C4-2B (cell line): ENCODE data around the gene FHIT.

Source experiments
- ZFX ChIP-seq: fragments of 450-650 bp; IDR thresholded peaks from 2 replicates; pipeline ENCODE4 v1.6.1; 2017
- TF ChIP-seq, protein P1 (sequence below): fragments of 450-650 bp; conservative IDR thresholded peaks from 2 replicates; pipeline ENCODE4 v1.5.1; 2017; ENCODE audit warnings: mild to moderate bottlenecking

- TF ChIP-seq ZFX, result no peak
- TF ChIP-seq, protein P1, sequence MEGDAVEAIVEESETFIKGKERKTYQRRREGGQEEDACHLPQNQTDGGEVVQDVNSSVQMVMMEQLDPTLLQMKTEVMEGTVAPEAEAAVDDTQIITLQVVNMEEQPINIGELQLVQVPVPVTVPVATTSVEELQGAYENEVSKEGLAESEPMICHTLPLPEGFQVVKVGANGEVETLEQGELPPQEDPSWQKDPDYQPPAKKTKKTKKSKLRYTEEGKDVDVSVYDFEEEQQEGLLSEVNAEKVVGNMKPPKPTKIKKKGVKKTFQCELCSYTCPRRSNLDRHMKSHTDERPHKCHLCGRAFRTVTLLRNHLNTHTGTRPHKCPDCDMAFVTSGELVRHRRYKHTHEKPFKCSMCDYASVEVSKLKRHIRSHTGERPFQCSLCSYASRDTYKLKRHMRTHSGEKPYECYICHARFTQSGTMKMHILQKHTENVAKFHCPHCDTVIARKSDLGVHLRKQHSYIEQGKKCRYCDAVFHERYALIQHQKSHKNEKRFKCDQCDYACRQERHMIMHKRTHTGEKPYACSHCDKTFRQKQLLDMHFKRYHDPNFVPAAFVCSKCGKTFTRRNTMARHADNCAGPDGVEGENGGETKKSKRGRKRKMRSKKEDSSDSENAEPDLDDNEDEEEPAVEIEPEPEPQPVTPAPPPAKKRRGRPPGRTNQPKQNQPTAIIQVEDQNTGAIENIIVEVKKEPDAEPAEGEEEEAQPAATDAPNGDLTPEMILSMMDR, result no peak
Measured at GRCh38 chr3:60456180-60456579, 795.1 kb downstream of the FHIT start.
